K562 (cell line): ENCODE measurements around the gene CTNNBL1. TPM values are rescaled to one million over a fixed set of nuclear protein-coding genes. Genes with fewer than 3 reads are reported as not detected.

Source experiments
- ATAC-seq: fragments of 200-7000 bp; cut with Tn5 transposase; 3 replicates; pipeline ENCODE4 v1.9.1; 2020; ENCODE audit warnings: moderate library complexity
- BruUV-seq: library from RNA; stranded (reverse); fragments of 400-500 nt; replicated peaks from 2 replicates; lab custom pipeline; 2021; lab: Mats Ljungman, UMichigan
- CTCF ChIA-PET: fragments of 300-600 bp; formaldehyde crosslinking; extraction: SDS; loops from one replicate; lab custom pipeline; 2021; ENCODE audit warnings: low intra/inter-chr PET ratio; lab: Yijun Ruan, JAX
- POLR2A ChIA-PET: fragments of 300-600, 350-650 bp; sonication (Branson Sonifier 250); formaldehyde crosslinking; extraction: SDS; loops from one replicate; lab custom pipeline; 2021; ENCODE audit warnings: antibody characterized with exemption, inconsistent platforms; lab: Yijun Ruan, JAX
- DNase-seq, 4 experiments: peaks; one replicate each; pipeline versions ENCODE4 v3.0.0 to v3.0.0-alpha.2; 2011 to 2018; ENCODE audit warnings: low spot score in 3 of 4, mixed read lengths in 3 of 4; ENCODE audit errors: extremely low read depth in 1 of 4
- FAIRE-seq: peaks from 2 replicates; lab custom pipeline; 2011; peaks lifted over from hg19 to GRCh38; lab: Jason Lieb, UNC
- H2AFZ ChIP-seq: 2 replicates; pipeline ENCODE4 v1.6.0; 2011; ENCODE audit warnings: low read depth, low read length, control low read depth, inconsistent platforms
- H3K27ac ChIP-seq: fragments of 200-600 bp; 3 replicates; pipeline ENCODE4 v1.8.0; 2011; ENCODE audit warnings: low read depth, mild to moderate bottlenecking, control low read depth, inconsistent platforms, low read length, moderate library complexity, mixed read lengths; ENCODE audit errors: extremely low read depth
- H3K27me3 ChIP-seq, 2 experiments: fragments of 300-600 bp in 1 of 2; 2 replicates in 1 of 2; 3 replicates in 1 of 2; pipeline versions ENCODE4 v1.6.0 to v1.8.0; 2011; ENCODE audit warnings: inconsistent platforms in 2 of 2, low read length in 2 of 2, mild to moderate bottlenecking in 1 of 2, mixed read lengths in 1 of 2, moderate library complexity in 1 of 2; ENCODE audit not compliant: control insufficient read depth in 2 of 2, insufficient read depth in 2 of 2
- H3K36me3 ChIP-seq: fragments of 300-600 bp; 3 replicates; pipeline ENCODE4 v1.8.0; 2011; ENCODE audit warnings: mild to moderate bottlenecking, low read length, inconsistent platforms; ENCODE audit not compliant: control insufficient read depth, insufficient read depth
- H3K4me1 ChIP-seq, 2 experiments: fragments of 200-600 bp in 1 of 2; replicated peaks in 1 of 2; 2 replicates in 1 of 2; 3 replicates in 1 of 2; pipeline versions ENCODE4 v1.5.1 to v1.8.0; 2011; ENCODE audit warnings: inconsistent platforms in 2 of 2, low read length in 2 of 2, mild to moderate bottlenecking in 1 of 2, mixed read lengths in 1 of 2, moderate library complexity in 1 of 2; ENCODE audit not compliant: control insufficient read depth in 2 of 2, insufficient read depth in 2 of 2
- H3K4me2 ChIP-seq: 2 replicates; pipeline ENCODE4 v1.6.1; 2011; ENCODE audit warnings: low read length, control low read depth, inconsistent platforms, mixed read lengths; ENCODE audit not compliant: insufficient read depth
- H3K4me3 ChIP-seq: fragments of 200-600 bp; sonication (generic), shearing (Covaris generic); 2 replicates; pipeline ENCODE4 v1.5.1; 2016; ENCODE audit warnings: control low read depth, inconsistent platforms
- H3K79me2 ChIP-seq: fragments of 200-600 bp; 3 replicates; pipeline ENCODE4 v1.8.0; 2011; ENCODE audit warnings: low read length, inconsistent platforms; ENCODE audit not compliant: control insufficient read depth, insufficient read depth
- H3K9ac ChIP-seq, 2 experiments: 2 replicates each; pipeline versions ENCODE4 v1.6.0 to v1.6.1; 2011; ENCODE audit warnings: low read depth in 2 of 2, low read length in 2 of 2, control low read depth in 1 of 2, inconsistent platforms in 1 of 2, mild to moderate bottlenecking in 1 of 2, mixed read lengths in 1 of 2; ENCODE audit not compliant: insufficient read depth in 1 of 2
- H3K9me1 ChIP-seq: one replicate; pipeline ENCODE4 v1.6.0; 2011; ENCODE audit warnings: inconsistent platforms, mild to moderate bottlenecking, low read length, moderate library complexity; ENCODE audit not compliant: control insufficient read depth, insufficient read depth
- H3K9me3 ChIP-seq: replicated peaks from 2 replicates; pipeline ENCODE4 v1.5.1; 2011; ENCODE audit warnings: low read depth, low read length, inconsistent platforms; ENCODE audit not compliant: control insufficient read depth, insufficient read depth
- H4K20me1 ChIP-seq: replicated peaks from 2 replicates; pipeline ENCODE4 v1.6.1; 2011; ENCODE audit warnings: low read length, inconsistent platforms, mixed read lengths; ENCODE audit not compliant: control insufficient read depth, insufficient read depth
- ATF3 ChIP-seq, 2 experiments: fragments of 450-650 bp in 1 of 2; sonication (generic) in 1 of 2; formaldehyde crosslinking in 1 of 2; IDR thresholded peaks in 1 of 2; conservative IDR thresholded peaks in 1 of 2; 2 replicates each; pipeline versions ENCODE4 v1.6.1 to v1.8.1; 2016 to 2023; ENCODE audit warnings: mild to moderate bottlenecking in 2 of 2, moderate library complexity in 2 of 2, inconsistent platforms in 1 of 2, missing genetic modification reagents in 1 of 2
- CBFA2T3 ChIP-seq: fragments of 450-650 bp; IDR thresholded peaks from 2 replicates; pipeline ENCODE4 v1.6.1; 2017
- CEBPB ChIP-seq: fragments of 450-650 bp; IDR thresholded peaks from 2 replicates; pipeline ENCODE4 v1.6.1; 2016; ENCODE audit warnings: missing genetic modification characterization, missing compliant biosample characterization
- ILK ChIP-seq: fragments of 450-650 bp; IDR thresholded peaks from 2 replicates; pipeline ENCODE4 v1.6.1; 2016; ENCODE audit warnings: missing genetic modification characterization, low read depth, mild to moderate bottlenecking, missing compliant biosample characterization, moderate library complexity, borderline replicate concordance
- PRPF4 ChIP-seq: fragments of 200-400 bp; formaldehyde crosslinking; IDR thresholded peaks from one replicate; pipeline ENCODE4 v1.6.1; 2017; ENCODE audit warnings: low read length, low read depth, mild to moderate bottlenecking; ENCODE audit not compliant: insufficient read depth, poor library complexity, severe bottlenecking
- WGBS: fragments of 100-300 bp; shearing (Covaris generic); methylation state at CpG from one replicate; pipeline ENCODE4 v1.1.6; 2016; ENCODE audit warnings: low coverage, mixed read lengths; ENCODE audit not compliant: insufficient coverage; ENCODE audit errors: missing lambda C conversion rate; 5-methylcytosine and 5-hydroxymethylcytosine counted together
- in situ Hi-C: fragments of 300-500 bp; cut with MboI; formaldehyde crosslinking; loops from 4 replicates; pipeline ENCODE4 v1.15.0; 2018; ENCODE audit warnings: inconsistent platforms, mixed read lengths
- intact Hi-C: fragments of 100-400 bp; cut with micrococcal nuclease; formaldehyde crosslinking; loops from 2 replicates; pipeline ENCODE4 v1.14.2; 2022
- polyA plus RNA-seq, 8 experiments: library from polyadenylated mRNA; depleted of rRNA in 4 of 8; stranded (reverse) in 5 of 8; unstranded in 3 of 8; fragments of >200 nt; fragmentation: Nextera tagmentation in 2 of 8; fragmentation: Illumina TruSeq in 1 of 8; extraction: Ambion mirVana in 2 of 8; extraction: Trizol in 1 of 8; gene quantifications; 2 replicates each; pipeline versions ENCODE4 v1.2.1 to v1.2.3, GENCODE V29; 2011 to 2014; ENCODE audit warnings: inconsistent platforms in 1 of 8, missing spikeins in 1 of 8
- total RNA-seq, 7 experiments: library from RNA; depleted of rRNA in 6 of 7; stranded (reverse); fragments of >200 nt in 6 of 7; fragmentation: Illumina TruSeq in 2 of 7; extraction: Trizol in 2 of 7; gene quantifications; 2 replicates each; pipeline versions ENCODE4 v1.2.1 to v1.2.3, GENCODE V29; 2011 to 2021; ENCODE audit warnings: low replicate concordance in 1 of 7
- TF ChIP-seq, protein P1 (sequence below): sonication (generic); IDR thresholded peaks from 2 replicates; pipeline ENCODE4 v1.6.1; 2016

The CTNNBL1 gene
- total and polyA plus RNA-seq, 9 of the 15 experiments (the other 6 are each of a cell fraction or from before 2014, with no cell fraction given): 32.4 to 85.6 (median 43.6) TPM

- CTCF ChIA-PET: no interaction called here
- H3K36me3 ChIP-seq: 0 out of 3 replicates have a peak, but pooled peaks cover 2% of the 10 kb centered on the region
- intact Hi-C loops: no loop called here
- TF ChIP-seq ILK (tag) (no peak), ATF3 (IDR thresholded peaks at IDR 0.05) (0 out of 2 replicates have a peak, but pooled peaks have one; percentile 22), ATF3 (CRISPR knock-in tag; conservative IDR thresholded peaks at IDR 0.05) (no peak), CEBPB (tag) (peak; percentile 50; the same call in 1 of the 2 replicates), CBFA2T3 (peak; percentile 22), PRPF4 (no peak)
- TF ChIP-seq, protein P1, sequence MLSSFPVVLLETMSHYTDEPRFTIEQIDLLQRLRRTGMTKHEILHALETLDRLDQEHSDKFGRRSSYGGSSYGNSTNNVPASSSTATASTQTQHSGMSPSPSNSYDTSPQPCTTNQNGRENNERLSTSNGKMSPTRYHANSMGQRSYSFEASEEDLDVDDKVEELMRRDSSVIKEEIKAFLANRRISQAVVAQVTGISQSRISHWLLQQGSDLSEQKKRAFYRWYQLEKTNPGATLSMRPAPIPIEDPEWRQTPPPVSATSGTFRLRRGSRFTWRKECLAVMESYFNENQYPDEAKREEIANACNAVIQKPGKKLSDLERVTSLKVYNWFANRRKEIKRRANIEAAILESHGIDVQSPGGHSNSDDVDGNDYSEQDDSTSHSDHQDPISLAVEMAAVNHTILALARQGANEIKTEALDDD: peak; percentile 41
- TF ChIP-seq, all 486 proteins: peak for 4
- 55% methylated on average over 10 of the region's 10 CpGs for WGBS
- POLR2A ChIA-PET: interaction anchor here (1.2 kb wide), 1 partner anchor 20 kb away, joined by 3 read pairs; no protein-coding TSS in a partner anchor
- peaks cover 15% of the 10 kb centered on the region for H4K20me1 ChIP-seq
- ATAC-seq: no peak
- H3K4me2 ChIP-seq: no peak overlapping the region
- peaks cover 3 to 29% of the 10 kb centered on the region in 2 experiments for H3K4me1 ChIP-seq
- H3K9me1 ChIP-seq: no peaks in the 10 kb centered on the region
- H3K9me3 ChIP-seq: no peaks in the 10 kb centered on the region
- no peak overlapping the region for H3K9ac ChIP-seq
- no peak overlapping the region for H2AFZ ChIP-seq
- BruUV-seq: no TSS peak
- H3K79me2 ChIP-seq: peaks cover 17% of the 10 kb centered on the region
- no peak for DNase-seq
- no peak overlapping the region for H3K4me3 ChIP-seq
- in situ Hi-C loops: no loop called here
- no peak overlapping the region for H3K27ac ChIP-seq
- no peaks in the 10 kb centered on the region for H3K27me3 ChIP-seq
- FAIRE-seq: no peak
These were observed 21.3 kb downstream of the CTNNBL1 start for GRCh38 chr20:37714978-37715672.
